Measurements from ENCODE around the gene PGBD5.

PGBD5 gene

GRCh38 chr1:230277201-230278025, 148.7 kb downstream of the PGBD5 start:
- DNase-seq = no peak

- DNase-seq = no peak
These were observed 149.7 kb downstream of the PGBD5 start for GRCh38 chr1:230276401-230276800.

- no peak for DNase-seq
These were observed 151.9 kb downstream of the PGBD5 start for GRCh38 chr1:230274254-230274653.

- DNase-seq = no peak
These were observed 152.9 kb downstream of the PGBD5 start for GRCh38 chr1:230273141-230273710.

GRCh38 chr1:230272557-230272956, 153.6 kb downstream of the PGBD5 start:
- DNase-seq = no peak

GRCh38 chr1:230271300-230272035, 154.7 kb downstream of the PGBD5 start:
- no peak for DNase-seq

- DNase-seq = no peak
These were observed 155.4 kb downstream of the PGBD5 start for GRCh38 chr1:230270559-230271281.

GRCh38 chr1:230270185-230270558, 156.0 kb downstream of the PGBD5 start:
- DNase-seq = no peak

- DNase-seq = no peak
These were observed 157.6 kb downstream of the PGBD5 start for GRCh38 chr1:230268371-230269170.

- DNase-seq = no peak
These were observed 158.6 kb downstream of the PGBD5 start for GRCh38 chr1:230267338-230268065.

- no peak for DNase-seq
These were observed 159.7 kb downstream of the PGBD5 start for GRCh38 chr1:230266456-230266855.

GRCh38 chr1:230265200-230266115, 160.7 kb downstream of the PGBD5 start:
- no peak for DNase-seq
